Activated CD4-positive, CD25-positive, alpha-beta regulatory T cell (primary cell): ENCODE measurements around the gene CERK.
A peak's percentile ranks its signal among the peaks of the same experiment; 100 is the strongest.
"Not testable (repeated sequence)": the region's sequence is repeated elsewhere in the genome, so short reads cannot be mapped to it uniquely, and the experiment has no call there.

Source experiments
- DNase-seq, 4 experiments: peaks; one replicate each; lab custom pipeline; 2025; lab: John Stamatoyannopoulos, UW

CERK gene

GRCh38 chr22:46748908-46749675 is 11.0 kb upstream of the CERK start:
- peak in 2 of 4 experiments; percentile 62 to 63 for DNase-seq

GRCh38 chr22:46748206-46748907 is 10.3 kb upstream of the CERK start:
- DNase-seq, result no peak

GRCh38 chr22:46747646-46748045 is 9.6 kb upstream of the CERK start:
- no peak for DNase-seq

GRCh38 chr22:46746620-46747019 is 8.6 kb upstream of the CERK start:
- DNase-seq, result no peak

- DNase-seq, result no peak
Measured at GRCh38 chr22:46746192-46746591, 8.1 kb upstream of the CERK start.

GRCh38 chr22:46744581-46744980 is 6.5 kb upstream of the CERK start:
- no peak for DNase-seq

- no peak for DNase-seq
Measured at GRCh38 chr22:46742576-46743221, 4.6 kb upstream of the CERK start.

GRCh38 chr22:46741974-46742519 is 4.0 kb upstream of the CERK start:
- no peak for DNase-seq

- DNase-seq, result no peak
Measured at GRCh38 chr22:46740910-46741780, 3.1 kb upstream of the CERK start.

- peak in 1 of 4 experiments; percentile 62 for DNase-seq
Measured at GRCh38 chr22:46739094-46739870, 1.2 kb upstream of the CERK start.

- no peak for DNase-seq
Measured at GRCh38 chr22:46738647-46739093, 618 bp upstream of the CERK start.

- no peak for DNase-seq
Measured at GRCh38 chr22:46737105-46737975, 712 bp downstream of the CERK start.

GRCh38 chr22:46736705-46737104 is 1.3 kb downstream of the CERK start:
- no peak for DNase-seq

GRCh38 chr22:46735747-46736608 is 2.1 kb downstream of the CERK start:
- DNase-seq, result no peak

GRCh38 chr22:46734830-46735453 is 3.1 kb downstream of the CERK start:
- peak in 1 of 4 experiments; percentile 41 for DNase-seq

- DNase-seq, result not testable (repeated sequence)
Measured at GRCh38 chr22:46734213-46734722, 3.8 kb downstream of the CERK start.

- no peak for DNase-seq
Measured at GRCh38 chr22:46732513-46732912, 5.5 kb downstream of the CERK start.

GRCh38 chr22:46732041-46732379 is 6.0 kb downstream of the CERK start:
- DNase-seq, result no peak
